ENCODE measurements around the gene RACGAP1.

The RACGAP1 gene

DNA sequence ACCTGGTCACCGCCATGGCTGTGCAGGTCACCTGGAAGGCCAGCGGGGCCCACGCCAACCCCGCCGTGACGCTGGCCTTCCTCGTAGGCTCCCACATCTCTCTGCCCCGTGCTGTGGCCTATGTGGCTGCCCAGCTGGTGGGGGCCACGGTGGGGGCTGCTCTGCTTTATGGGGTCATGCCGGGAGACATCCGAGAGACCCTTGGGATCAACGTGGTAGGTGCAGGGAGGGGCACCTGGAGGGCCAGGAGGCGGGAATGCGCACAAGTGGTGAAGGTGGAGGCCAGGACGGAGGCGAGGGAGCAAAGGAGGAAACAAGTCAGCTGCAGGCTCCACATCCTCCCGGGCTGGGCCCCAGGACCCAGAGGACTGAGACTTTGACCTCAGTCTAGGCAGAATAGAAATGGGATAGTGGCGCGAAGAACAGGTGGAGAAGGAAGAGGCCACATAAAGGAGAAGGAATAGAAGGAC is 51.9 kb downstream of the RACGAP1 start:
- no peaks in the 10 kb centered on the region for H3K79me2 ChIP-seq (ENCODE audit: insufficient read depth, low read length)
- no peak overlapping the region for H3K4me3 ChIP-seq (ENCODE audit: low read depth, low read length, poor library complexity, severe bottlenecking)
- H4K20me1 ChIP-seq (ENCODE audit: insufficient read depth, low read length) = no peaks in the 10 kb centered on the region
- no peaks in the 10 kb centered on the region for H3F3A ChIP-seq (ENCODE audit: insufficient read depth, low read length)
- H3K9me3 ChIP-seq (ENCODE audit: low read length) = no peaks in the 10 kb centered on the region
- no peak for TF ChIP-seq EZH2 (IDR thresholded peaks at IDR 0.05; ENCODE audit: borderline replicate concordance, low read length)
- TF ChIP-seq, protein P1, sequence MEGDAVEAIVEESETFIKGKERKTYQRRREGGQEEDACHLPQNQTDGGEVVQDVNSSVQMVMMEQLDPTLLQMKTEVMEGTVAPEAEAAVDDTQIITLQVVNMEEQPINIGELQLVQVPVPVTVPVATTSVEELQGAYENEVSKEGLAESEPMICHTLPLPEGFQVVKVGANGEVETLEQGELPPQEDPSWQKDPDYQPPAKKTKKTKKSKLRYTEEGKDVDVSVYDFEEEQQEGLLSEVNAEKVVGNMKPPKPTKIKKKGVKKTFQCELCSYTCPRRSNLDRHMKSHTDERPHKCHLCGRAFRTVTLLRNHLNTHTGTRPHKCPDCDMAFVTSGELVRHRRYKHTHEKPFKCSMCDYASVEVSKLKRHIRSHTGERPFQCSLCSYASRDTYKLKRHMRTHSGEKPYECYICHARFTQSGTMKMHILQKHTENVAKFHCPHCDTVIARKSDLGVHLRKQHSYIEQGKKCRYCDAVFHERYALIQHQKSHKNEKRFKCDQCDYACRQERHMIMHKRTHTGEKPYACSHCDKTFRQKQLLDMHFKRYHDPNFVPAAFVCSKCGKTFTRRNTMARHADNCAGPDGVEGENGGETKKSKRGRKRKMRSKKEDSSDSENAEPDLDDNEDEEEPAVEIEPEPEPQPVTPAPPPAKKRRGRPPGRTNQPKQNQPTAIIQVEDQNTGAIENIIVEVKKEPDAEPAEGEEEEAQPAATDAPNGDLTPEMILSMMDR (IDR thresholded peaks at IDR 0.05; ENCODE audit: low read length) = no peak
- no peak overlapping the region for H3K27ac ChIP-seq (ENCODE audit: low read depth, low read length, poor library complexity, severe bottlenecking)
- H3K4me2 ChIP-seq (ENCODE audit: low read length) = no peak overlapping the region
- no peak overlapping the region for H2AFZ ChIP-seq (ENCODE audit: low read length)
- H3K36me3 ChIP-seq (ENCODE audit: insufficient read depth, low read length) = no peaks in the 10 kb centered on the region
- no peak overlapping the region for H3K9ac ChIP-seq (ENCODE audit: low read length)
- H3K4me1 ChIP-seq (ENCODE audit: insufficient read depth, low read length, severe bottlenecking) = no peaks in the 10 kb centered on the region
- H3K9me2 ChIP-seq (ENCODE audit: low read depth, low read length) = no peaks in the 10 kb centered on the region
- H3K27me3 ChIP-seq (ENCODE audit: insufficient read depth, low read length) = no peaks in the 10 kb centered on the region

DNA sequence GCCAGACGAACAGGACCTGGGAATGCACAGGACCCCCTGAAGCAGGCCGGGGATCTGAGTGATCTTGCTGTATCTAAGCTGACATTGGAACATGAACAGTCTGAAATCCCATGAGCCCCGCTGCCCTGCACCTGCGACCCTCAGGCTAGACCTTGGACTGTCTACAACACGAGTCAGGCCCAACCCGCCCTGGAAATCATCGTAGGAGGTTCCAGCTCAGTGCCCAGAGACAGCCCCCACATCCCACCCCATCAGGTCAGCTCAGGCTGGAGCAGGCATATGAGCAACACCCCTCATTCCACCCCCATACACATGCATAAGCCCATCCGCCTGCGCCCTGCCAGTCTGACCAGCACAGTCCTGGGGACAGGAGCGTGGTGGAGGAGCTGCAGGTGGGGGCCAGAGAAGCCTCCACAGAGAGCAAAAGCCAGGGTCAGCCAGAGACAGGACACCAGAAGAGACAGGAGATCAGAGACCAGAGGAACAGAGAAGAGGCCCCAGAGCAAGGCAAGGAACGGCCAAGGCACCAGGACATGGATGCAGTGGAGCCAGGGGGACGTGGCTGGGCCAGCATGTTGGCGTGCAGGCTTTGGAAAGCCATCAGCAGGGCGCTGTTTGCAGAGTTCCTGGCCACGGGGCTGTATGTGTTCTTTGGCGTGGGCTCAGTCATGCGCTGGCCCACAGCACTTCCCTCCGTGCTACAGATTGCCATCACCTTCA is 52.5 kb downstream of the RACGAP1 start, which contains the start of gene AQP6:
TSS of gene AQP6 (plus strand) at position 307 of the 720 bp plus-strand sequence. CDS start at position 534, 227 bp downstream.
- H3K4me1 ChIP-seq (ENCODE audit: insufficient read depth, low read length, severe bottlenecking) = peaks cover under 1% of the 10 kb centered on the region
- H3K9me2 ChIP-seq (ENCODE audit: low read depth, low read length) = no peaks in the 10 kb centered on the region
- no peaks in the 10 kb centered on the region for H3F3A ChIP-seq (ENCODE audit: insufficient read depth, low read length)
- H3K27me3 ChIP-seq (ENCODE audit: insufficient read depth, low read length) = 0 out of 2 replicates have a peak, but pooled peaks cover 3% of the 10 kb centered on the region
- no peaks in the 10 kb centered on the region for H3K79me2 ChIP-seq (ENCODE audit: insufficient read depth, low read length)
- H3K4me2 ChIP-seq (ENCODE audit: low read length) = no peak within 1 kb of the TSS
- no peak for TF ChIP-seq EZH2 (IDR thresholded peaks at IDR 0.05; ENCODE audit: borderline replicate concordance, low read length)
- TF ChIP-seq, protein P1 (IDR thresholded peaks at IDR 0.05; ENCODE audit: low read length) = no peak
- H3K36me3 ChIP-seq (ENCODE audit: insufficient read depth, low read length) = no peaks in the 10 kb centered on the region
- H3K27ac ChIP-seq (ENCODE audit: low read depth, low read length, poor library complexity, severe bottlenecking) = no peak within 1 kb of the TSS
- no peaks in the 10 kb centered on the region for H3K9me3 ChIP-seq (ENCODE audit: low read length)
- H3K9ac ChIP-seq (ENCODE audit: low read length) = no peak within 1 kb of the TSS
- H4K20me1 ChIP-seq (ENCODE audit: insufficient read depth, low read length) = no peaks in the 10 kb centered on the region
- H2AFZ ChIP-seq (ENCODE audit: low read length) = no peak within 1 kb of the TSS
- H3K4me3 ChIP-seq (ENCODE audit: low read depth, low read length, poor library complexity, severe bottlenecking) = no peak within 1 kb of the TSS

DNA sequence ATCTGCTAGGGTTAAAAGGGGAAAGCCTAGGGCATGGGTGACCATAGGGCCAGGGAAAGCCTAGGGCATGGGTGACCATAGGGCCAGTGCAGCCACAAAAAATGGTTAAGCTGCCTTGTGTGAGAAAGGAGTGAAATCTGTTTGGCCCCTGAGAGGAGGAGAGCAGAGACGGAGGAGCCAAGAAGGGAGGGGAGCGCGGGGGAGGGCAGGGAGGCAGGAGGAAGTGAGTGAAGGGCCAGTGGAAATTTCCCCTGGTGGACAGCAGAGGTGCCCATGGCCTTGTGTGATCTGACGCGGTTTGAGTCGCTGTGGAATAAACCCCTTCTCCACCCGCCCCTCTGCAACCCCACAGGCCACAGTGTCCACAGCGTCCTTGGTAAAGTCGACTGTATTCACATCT is 53.2 kb downstream of the RACGAP1 start:
- TF ChIP-seq, protein P1 (IDR thresholded peaks at IDR 0.05; ENCODE audit: low read length) = no peak
- no peak for TF ChIP-seq EZH2 (IDR thresholded peaks at IDR 0.05; ENCODE audit: borderline replicate concordance, low read length)
- Histone ChIP-seq H3F3A (ENCODE audit: insufficient read depth, low read length) (no peaks in the 10 kb centered on the region), H3K4me1 (ENCODE audit: insufficient read depth, low read length, severe bottlenecking) (peaks cover 7% of the 10 kb centered on the region), H3K27ac (ENCODE audit: low read depth, low read length, poor library complexity, severe bottlenecking) (no peak overlapping the region), H3K9ac (ENCODE audit: low read length) (no peak overlapping the region), H3K79me2 (ENCODE audit: insufficient read depth, low read length) (no peaks in the 10 kb centered on the region), H2AFZ (ENCODE audit: low read length) (no peak overlapping the region), H3K9me2 (ENCODE audit: low read depth, low read length) (no peaks in the 10 kb centered on the region), H3K27me3 (ENCODE audit: insufficient read depth, low read length) (0 out of 2 replicates have a peak, but pooled peaks cover 3% of the 10 kb centered on the region), H3K4me3 (ENCODE audit: low read depth, low read length, poor library complexity, severe bottlenecking) (no peak overlapping the region), H3K36me3 (ENCODE audit: insufficient read depth, low read length) (no peaks in the 10 kb centered on the region), H4K20me1 (ENCODE audit: insufficient read depth, low read length) (no peaks in the 10 kb centered on the region), H3K4me2 (ENCODE audit: low read length) (no peak overlapping the region), H3K9me3 (ENCODE audit: low read length) (no peaks in the 10 kb centered on the region)
